Right cardiac atrium (tissue), 5 donors: ENCODE results near the gene TTLL5. TPM values are rescaled to one million over a fixed set of nuclear protein-coding genes. Genes with fewer than 3 reads are reported as not detected.

Experiments used
- ATAC-seq, 2 donors: fragments of 200-7000 bp; cut with Tn5 transposase; one replicate each; pipeline versions ENCODE4 v1.8.0 to v1.9.1; 2020; ENCODE audit warnings: moderate library complexity in 2 of 2, mild to moderate bottlenecking in 1 of 2
- DNase-seq, 3 donors: peaks; one replicate each; pipeline ENCODE4 v3.0.0-alpha.2; 2020
- H3K27ac ChIP-seq: one replicate; pipeline ENCODE4 v1.5.1; 2013; ENCODE audit warnings: mild to moderate bottlenecking, low read length, control low read depth, moderate library complexity
- H3K27me3 ChIP-seq: one replicate; pipeline ENCODE4 v1.6.1; 2013; ENCODE audit not compliant: control insufficient read depth, insufficient read depth
- H3K4me1 ChIP-seq: one replicate; pipeline ENCODE4 v1.6.1; 2013; ENCODE audit warnings: low read length; ENCODE audit not compliant: control insufficient read depth, insufficient read depth
- H3K4me3 ChIP-seq: one replicate; pipeline ENCODE4 v1.5.1; 2013; ENCODE audit warnings: low read length, control low read depth
- H3K9me3 ChIP-seq: one replicate; pipeline ENCODE4 v1.6.1; 2013; ENCODE audit warnings: low read length; ENCODE audit not compliant: control insufficient read depth
- WGBS: extraction: QIAGEN DNeasy Blood & Tissue Kit; methylation state at CpG from one replicate; pipeline ENCODE4 v1.1.7; 2013; 5-methylcytosine and 5-hydroxymethylcytosine counted together
- intact Hi-C, 4 donors: fragments of 100-400 bp; cut with DNase I; formaldehyde crosslinking; loops; one replicate each; pipeline versions ENCODE4 v1.11.0 to v1.14.0; 2022 to 2023
- long read RNA-seq, 4 donors: library from polyadenylated mRNA; unstranded; transcript quantifications; one replicate each; pipeline ENCODE4 v2.0.0, GENCODE V29; 2020 to 2021
- polyA plus RNA-seq: library from polyadenylated mRNA; stranded (reverse); fragments of 200-250 nt; gene quantifications from one replicate; pipeline ENCODE4 v1.2.3, GENCODE V29; 2013
- total RNA-seq, 4 donors: library from RNA; stranded (reverse); fragmentation: NEBNext Ultra II Directional; extraction: Animal tissue kit (Norgen Biotek cat#: 25700); gene quantifications; one replicate each; pipeline ENCODE4 v1.2.1, GENCODE V29; 2021
- donor health status: healthy with polysubstance abuse.
- donor health status: DM: no; HTN: yes; CAD: no.
- donor health status: DM: no; HTN: no; CAD: no.
- donor health status: DM: no; HTN: yes; CAD: no; lungs with severe emphysema.
- donor health status: DM: yes; HTN: yes; CAD: no.

The TTLL5 gene, protein sequence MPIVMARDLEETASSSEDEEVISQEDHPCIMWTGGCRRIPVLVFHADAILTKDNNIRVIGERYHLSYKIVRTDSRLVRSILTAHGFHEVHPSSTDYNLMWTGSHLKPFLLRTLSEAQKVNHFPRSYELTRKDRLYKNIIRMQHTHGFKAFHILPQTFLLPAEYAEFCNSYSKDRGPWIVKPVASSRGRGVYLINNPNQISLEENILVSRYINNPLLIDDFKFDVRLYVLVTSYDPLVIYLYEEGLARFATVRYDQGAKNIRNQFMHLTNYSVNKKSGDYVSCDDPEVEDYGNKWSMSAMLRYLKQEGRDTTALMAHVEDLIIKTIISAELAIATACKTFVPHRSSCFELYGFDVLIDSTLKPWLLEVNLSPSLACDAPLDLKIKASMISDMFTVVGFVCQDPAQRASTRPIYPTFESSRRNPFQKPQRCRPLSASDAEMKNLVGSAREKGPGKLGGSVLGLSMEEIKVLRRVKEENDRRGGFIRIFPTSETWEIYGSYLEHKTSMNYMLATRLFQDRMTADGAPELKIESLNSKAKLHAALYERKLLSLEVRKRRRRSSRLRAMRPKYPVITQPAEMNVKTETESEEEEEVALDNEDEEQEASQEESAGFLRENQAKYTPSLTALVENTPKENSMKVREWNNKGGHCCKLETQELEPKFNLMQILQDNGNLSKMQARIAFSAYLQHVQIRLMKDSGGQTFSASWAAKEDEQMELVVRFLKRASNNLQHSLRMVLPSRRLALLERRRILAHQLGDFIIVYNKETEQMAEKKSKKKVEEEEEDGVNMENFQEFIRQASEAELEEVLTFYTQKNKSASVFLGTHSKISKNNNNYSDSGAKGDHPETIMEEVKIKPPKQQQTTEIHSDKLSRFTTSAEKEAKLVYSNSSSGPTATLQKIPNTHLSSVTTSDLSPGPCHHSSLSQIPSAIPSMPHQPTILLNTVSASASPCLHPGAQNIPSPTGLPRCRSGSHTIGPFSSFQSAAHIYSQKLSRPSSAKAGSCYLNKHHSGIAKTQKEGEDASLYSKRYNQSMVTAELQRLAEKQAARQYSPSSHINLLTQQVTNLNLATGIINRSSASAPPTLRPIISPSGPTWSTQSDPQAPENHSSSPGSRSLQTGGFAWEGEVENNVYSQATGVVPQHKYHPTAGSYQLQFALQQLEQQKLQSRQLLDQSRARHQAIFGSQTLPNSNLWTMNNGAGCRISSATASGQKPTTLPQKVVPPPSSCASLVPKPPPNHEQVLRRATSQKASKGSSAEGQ (N-terminal part only)
- 10 to 100 TPM; 18.3 to 22.2 (median 21.1) TPM for total RNA-seq
- polyA plus RNA-seq, result 8.0 TPM
- long read RNA-seq, donor 1, full-length matches to known transcripts, result 1 of 23 reads
- long read RNA-seq, donor 1, partial matches to known transcripts, result 9 of 23 reads
- long read RNA-seq, donor 1, other reads (novel, unspliced or antisense), result 13 of 23 reads
- long read RNA-seq, donor 2, partial matches to known transcripts, result 2 of 4 reads
- long read RNA-seq, donor 2, other reads (novel, unspliced or antisense), result 2 of 4 reads
- long read RNA-seq, donor 3, partial matches to known transcripts, result 13 of 35 reads
- long read RNA-seq, donor 3, other reads (novel, unspliced or antisense), result 22 of 35 reads
- long read RNA-seq, donor 4, partial matches to known transcripts, result 1 of 5 reads
- long read RNA-seq, donor 4, other reads (novel, unspliced or antisense), result 4 of 5 reads

DNA sequence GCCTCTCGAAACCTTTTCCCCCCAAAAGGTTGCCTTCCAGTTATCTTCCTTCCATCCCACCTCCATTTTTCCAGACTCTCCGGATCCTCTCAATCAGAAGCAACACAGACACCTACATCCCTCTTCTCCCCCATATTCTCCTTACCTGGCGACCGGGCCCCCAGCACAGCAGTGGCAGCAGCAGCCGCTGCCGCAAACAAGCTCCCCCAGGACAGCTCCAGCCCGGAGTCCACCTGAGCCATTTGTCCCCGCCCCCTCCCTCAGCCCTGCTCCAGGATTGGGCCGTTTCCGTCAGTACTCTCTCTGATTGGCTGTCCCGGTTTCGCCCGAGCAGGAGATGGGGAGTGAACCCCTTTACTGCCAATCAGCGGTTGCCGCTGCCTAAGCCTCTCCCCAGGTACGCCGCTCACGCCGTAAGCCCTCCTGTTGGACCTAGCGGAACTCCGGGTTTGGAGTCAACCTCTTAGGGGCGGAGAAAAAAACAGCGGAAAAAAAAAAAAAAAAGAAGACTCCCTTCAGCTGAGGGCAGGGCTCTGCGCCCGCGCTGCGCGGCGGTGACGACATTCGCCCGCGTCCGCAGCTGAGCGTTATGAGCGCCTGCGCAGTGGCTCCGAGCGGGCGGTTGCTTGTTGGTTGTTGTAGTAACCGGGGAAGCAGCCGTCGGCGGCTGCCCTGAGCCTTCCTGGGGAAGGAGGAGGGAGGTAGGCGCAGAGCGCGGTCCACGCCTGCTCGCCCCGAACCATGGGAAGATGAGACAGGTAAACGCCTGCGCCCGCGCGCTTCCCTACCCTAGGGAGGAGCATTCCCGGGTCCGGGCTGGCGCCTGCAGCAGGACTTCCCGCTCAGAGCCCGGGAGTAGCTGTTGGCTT is at the start of gene TTLL5, which contains the start of gene ERG28:
TTLL5 (plus strand) TSS at position 617 of the 869 bp plus-strand sequence. CDS start 1,904 bp downstream, outside the sequence.
ERG28 (minus strand) TSS at position 247 of the 869 bp plus-strand sequence. CDS start 3,374 bp downstream, outside the sequence.
- H3K4me1 ChIP-seq, result no peaks in the 10 kb centered on the region
- no peaks in the 10 kb centered on the region for H3K9me3 ChIP-seq
- ATAC-seq (peak; percentile 98), DNase-seq (peak; percentile 97 to 99 (median 99))
- H3K27me3 ChIP-seq, result no peaks in the 10 kb centered on the region
- H3K4me3 ChIP-seq, result peak within 1 kb of the TSS; percentile 83
- WGBS, result under 1% methylated on average over 60 of the region's 60 CpGs
- H3K27ac ChIP-seq, result peak within 1 kb of the TSS; percentile 73
- intact Hi-C loops, result no loop called here

DNA sequence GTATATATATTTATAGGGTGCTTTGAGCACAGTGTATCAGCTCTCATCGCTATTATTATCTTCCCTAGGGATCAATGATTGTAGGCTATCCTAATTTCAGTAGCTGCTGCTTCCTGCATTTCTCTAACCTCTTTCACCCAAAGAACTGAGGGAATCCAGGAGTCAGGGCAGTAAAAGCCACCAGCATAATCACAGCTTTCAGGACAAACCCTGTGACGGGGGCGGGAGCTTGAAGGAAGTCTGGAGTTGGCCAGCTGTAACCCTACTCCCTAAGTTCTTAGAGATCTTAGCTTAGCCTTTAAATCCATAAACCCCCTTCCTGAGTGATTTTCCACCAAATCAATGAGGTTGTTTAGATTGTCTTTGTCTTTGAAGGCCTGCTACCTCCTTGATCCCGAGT is 48.9 kb upstream of the TTLL5 start:
- Histone ChIP-seq H3K4me1 (peaks cover 8% of the 10 kb centered on the region), H3K27ac (no peak overlapping the region), H3K4me3 (no peak overlapping the region), H3K9me3 (no peaks in the 10 kb centered on the region), H3K27me3 (no peaks in the 10 kb centered on the region)
- ATAC-seq (no peak), DNase-seq (no peak)
- WGBS, result 80% methylated on average over 4 of the region's 4 CpGs
- intact Hi-C loops, result no loop called here

DNA sequence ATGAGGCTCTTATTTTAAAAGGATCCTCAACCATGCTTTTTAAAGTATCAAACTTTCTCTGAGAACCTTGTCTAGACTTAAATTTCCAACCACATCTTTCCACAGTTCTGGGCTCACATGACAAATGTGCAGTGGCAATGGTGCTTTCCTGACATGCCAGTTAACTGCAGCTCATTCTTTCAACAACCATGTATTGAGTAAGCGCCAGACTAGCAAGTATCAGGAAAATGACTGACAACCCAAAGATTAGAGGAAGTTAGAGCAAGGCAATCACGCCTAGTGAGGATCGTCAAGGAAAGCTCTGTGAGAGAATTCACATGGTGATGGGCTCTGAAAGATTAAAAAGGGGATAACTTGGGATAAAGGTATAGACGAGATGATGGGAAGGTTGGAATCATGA is 46.9 kb upstream of the TTLL5 start:
- Histone ChIP-seq H3K9me3 (no peaks in the 10 kb centered on the region), H3K27me3 (no peaks in the 10 kb centered on the region), H3K4me1 (peaks cover 5% of the 10 kb centered on the region), H3K4me3 (no peak overlapping the region), H3K27ac (no peak overlapping the region)
- ATAC-seq (no peak), DNase-seq (no peak)
- intact Hi-C loops, result no loop called here
- WGBS, result 61% methylated on average over 4 of the region's 4 CpGs

DNA sequence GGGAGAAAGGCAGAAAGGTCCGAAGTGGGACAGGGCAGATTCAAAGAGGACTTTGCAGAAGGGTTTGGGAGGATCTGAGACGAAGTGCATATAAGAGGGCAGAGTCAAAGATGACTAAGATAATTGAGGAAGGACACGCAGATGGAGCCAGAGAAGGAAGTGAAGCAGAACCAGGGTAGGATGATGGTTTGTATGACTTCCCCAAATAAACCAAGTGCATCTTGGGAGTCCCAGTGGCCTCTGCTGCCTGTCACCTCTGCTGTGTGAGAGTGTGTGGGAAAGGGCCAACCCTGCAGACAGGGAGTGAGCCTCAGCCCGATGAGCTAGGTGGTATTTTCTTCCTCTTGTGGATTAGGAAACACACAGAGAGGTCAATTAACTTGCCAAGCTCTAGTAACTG is 45.8 kb upstream of the TTLL5 start:
- peak overlapping the region; percentile 12 for H3K27ac ChIP-seq
- ATAC-seq, result peak; percentile 51 to 55
- peaks cover 6% of the 10 kb centered on the region for H3K4me1 ChIP-seq
- intact Hi-C loops, result no loop called here
- no peaks in the 10 kb centered on the region for H3K27me3 ChIP-seq
- H3K4me3 ChIP-seq, result no peak overlapping the region
- no peaks in the 10 kb centered on the region for H3K9me3 ChIP-seq
- 76% methylated on average over 4 of the region's 4 CpGs for WGBS
- peak in 1 of 3 donors; percentile 48 for DNase-seq

DNA sequence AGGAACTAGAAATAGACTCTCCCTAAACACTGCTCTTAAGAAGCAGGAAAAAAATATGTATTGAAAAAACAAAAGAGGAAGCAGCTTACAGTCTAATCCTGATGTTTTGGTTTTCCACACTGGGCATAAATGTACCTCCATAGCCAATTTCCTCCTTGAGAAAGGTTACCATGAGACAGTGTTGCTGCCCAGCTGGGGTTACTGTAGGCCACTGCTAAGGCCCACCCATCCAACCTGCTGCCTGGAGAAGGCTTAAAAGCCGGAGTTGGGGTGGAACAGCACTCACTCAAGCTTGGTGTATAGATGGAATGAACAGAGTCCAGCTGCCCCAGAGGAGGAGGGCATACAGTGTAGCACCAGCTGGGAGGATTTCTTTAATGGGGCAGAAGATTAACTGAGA is 41.5 kb upstream of the TTLL5 start:
- WGBS, result 90% methylated on average over 1 of the region's 1 CpG
- H3K9me3 ChIP-seq, result no peaks in the 10 kb centered on the region
- intact Hi-C loops, result no loop called here
- H3K27ac ChIP-seq, result no peak overlapping the region
- H3K4me1 ChIP-seq, result peaks cover 7% of the 10 kb centered on the region
- no peak for ATAC-seq
- DNase-seq, result no peak
- no peak overlapping the region for H3K4me3 ChIP-seq
- no peaks in the 10 kb centered on the region for H3K27me3 ChIP-seq

DNA sequence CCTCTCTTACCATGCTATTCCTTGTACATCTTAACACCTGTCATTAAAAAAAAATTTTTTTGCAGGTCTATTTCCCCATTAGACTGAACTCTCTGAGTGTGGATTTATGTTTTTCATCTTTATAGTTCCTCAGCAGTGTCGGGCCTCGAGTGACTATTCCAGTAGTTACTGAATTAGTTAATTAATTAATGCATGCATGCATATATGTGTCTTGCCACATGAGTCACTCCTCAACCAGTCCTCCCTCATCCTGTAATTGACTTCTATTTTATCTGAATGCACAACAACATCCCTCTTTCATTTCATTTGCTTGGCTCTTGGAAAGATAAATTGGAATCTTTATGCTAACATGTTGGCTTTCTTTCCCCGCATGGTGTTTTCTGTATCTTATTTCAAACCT is 36.0 kb upstream of the TTLL5 start:
- no peak overlapping the region for H3K4me3 ChIP-seq
- no peak overlapping the region for H3K27ac ChIP-seq
- intact Hi-C loops, result no loop called here
- no peaks in the 10 kb centered on the region for H3K27me3 ChIP-seq
- peaks cover 5% of the 10 kb centered on the region for H3K4me1 ChIP-seq
- H3K9me3 ChIP-seq, result no peaks in the 10 kb centered on the region
- DNase-seq, result no peak
- WGBS, result 95% methylated on average over 3 of the region's 3 CpGs
- no peak for ATAC-seq

DNA sequence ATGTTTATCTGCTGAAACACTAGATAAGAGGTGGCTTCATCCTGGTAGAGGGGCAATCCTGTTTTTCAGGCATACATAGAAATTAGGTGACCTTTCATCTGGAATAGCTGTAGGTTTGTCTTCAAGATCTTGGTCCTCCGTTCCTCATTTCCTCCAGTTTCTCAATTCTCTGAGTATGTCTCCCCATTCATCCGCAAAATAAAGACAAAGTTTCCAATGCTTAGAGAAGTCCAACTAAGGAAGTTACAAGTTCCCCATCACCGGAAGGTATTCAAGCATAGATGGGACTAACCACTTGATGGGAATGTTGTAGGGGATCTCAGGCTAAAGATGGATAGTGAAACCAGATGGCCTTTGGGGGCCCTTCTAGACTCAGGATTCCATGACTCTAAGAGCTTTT is 34.6 kb upstream of the TTLL5 start:
- H3K27ac ChIP-seq, result peak overlapping the region; percentile 32
- DNase-seq (no peak), ATAC-seq (no peak)
- H3K9me3 ChIP-seq, result no peaks in the 10 kb centered on the region
- H3K27me3 ChIP-seq, result no peaks in the 10 kb centered on the region
- intact Hi-C loops, result no loop called here
- no peak overlapping the region for H3K4me3 ChIP-seq
- WGBS, result 84% methylated on average over 3 of the region's 3 CpGs
- peaks cover 2% of the 10 kb centered on the region for H3K4me1 ChIP-seq

DNA sequence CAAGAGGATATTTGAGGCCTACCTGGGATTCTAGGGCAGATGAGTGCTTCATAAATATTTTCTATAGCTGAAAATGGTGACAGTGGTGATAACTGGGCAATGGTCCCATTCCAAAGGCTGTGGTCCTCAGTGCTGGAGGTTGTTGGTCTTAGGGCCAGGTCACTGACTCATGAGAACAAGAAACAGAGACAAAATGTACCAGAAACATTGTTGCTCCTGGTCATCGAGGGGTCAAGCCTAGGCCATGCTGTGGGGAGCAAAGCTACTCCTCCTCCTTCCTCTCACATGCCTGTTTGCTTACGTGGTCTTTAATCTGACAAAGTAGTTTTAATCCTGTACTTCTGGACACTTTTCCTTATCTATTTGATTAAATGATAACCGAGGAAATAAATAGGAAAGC is 34.2 kb upstream of the TTLL5 start:
- intact Hi-C loops, result no loop called here
- Histone ChIP-seq H3K27me3 (no peaks in the 10 kb centered on the region), H3K27ac (no peak overlapping the region), H3K9me3 (no peaks in the 10 kb centered on the region), H3K4me3 (no peak overlapping the region), H3K4me1 (peaks cover 2% of the 10 kb centered on the region)
- ATAC-seq, result peak; percentile 68 to 80
- no peak for DNase-seq
- 63% methylated on average over 3 of the region's 3 CpGs for WGBS

DNA sequence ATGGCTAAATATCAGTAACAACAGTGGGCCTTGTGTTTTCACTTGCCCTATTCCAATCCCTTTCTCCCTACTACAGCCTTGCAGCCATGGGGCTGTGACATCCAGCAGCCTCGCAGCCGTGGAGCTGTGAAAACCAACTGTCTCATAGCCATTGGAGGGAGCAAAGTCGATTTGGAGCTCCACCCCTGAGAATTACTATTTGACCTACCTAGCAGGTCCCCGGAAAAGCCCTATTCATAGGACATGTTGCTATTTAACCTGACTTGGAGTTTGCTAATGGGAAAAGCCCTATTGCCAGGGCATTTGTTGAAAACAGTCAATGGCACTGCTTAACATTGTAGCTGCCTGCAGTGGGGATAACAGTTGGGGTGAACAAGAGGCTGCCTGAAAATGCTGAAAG is 33.6 kb upstream of the TTLL5 start:
- intact Hi-C loops, result no loop called here
- Histone ChIP-seq H3K4me3 (no peak overlapping the region), H3K9me3 (no peaks in the 10 kb centered on the region), H3K27ac (peak overlapping the region; percentile 29), H3K4me1 (peaks cover 2% of the 10 kb centered on the region), H3K27me3 (no peaks in the 10 kb centered on the region)
- 76% methylated on average over 4 of the region's 4 CpGs for WGBS
- DNase-seq (no peak), ATAC-seq (no peak)
